Measurements from ENCODE around the gene CEL.

The CEL gene

GRCh38 chr9:133116346-133117231, 54.8 kb downstream of the CEL start:
- DNase-seq (ENCODE audit: low read depth in 2 of 2): no peak

- no peak for DNase-seq (ENCODE audit: low read depth in 2 of 2)
Observed at GRCh38 chr9:133117271-133118178, 55.7 kb downstream of the CEL start.

- DNase-seq (ENCODE audit: low read depth in 2 of 2): no peak
Observed at GRCh38 chr9:133118179-133118520, 56.4 kb downstream of the CEL start.

GRCh38 chr9:133118568-133118967, 56.8 kb downstream of the CEL start:
- DNase-seq (ENCODE audit: low read depth in 2 of 2): no peak

- DNase-seq (ENCODE audit: low read depth in 2 of 2): no peak
Observed at GRCh38 chr9:133119103-133119845, 57.5 kb downstream of the CEL start.

- no peak for DNase-seq (ENCODE audit: low read depth in 2 of 2)
Observed at GRCh38 chr9:133119846-133120500, 58.2 kb downstream of the CEL start.

GRCh38 chr9:133120501-133121197, 58.9 kb downstream of the CEL start:
- DNase-seq (ENCODE audit: low read depth in 2 of 2): no peak

Data from stimulated activated CD8-positive, alpha-beta memory T cell treated with anti-CD3 and anti-CD28 coated beads, Interleukin-7, amount 100 ng/mL, for 4 hours (primary cell).